ENCODE measurements around the gene CLDN15.

DNA sequence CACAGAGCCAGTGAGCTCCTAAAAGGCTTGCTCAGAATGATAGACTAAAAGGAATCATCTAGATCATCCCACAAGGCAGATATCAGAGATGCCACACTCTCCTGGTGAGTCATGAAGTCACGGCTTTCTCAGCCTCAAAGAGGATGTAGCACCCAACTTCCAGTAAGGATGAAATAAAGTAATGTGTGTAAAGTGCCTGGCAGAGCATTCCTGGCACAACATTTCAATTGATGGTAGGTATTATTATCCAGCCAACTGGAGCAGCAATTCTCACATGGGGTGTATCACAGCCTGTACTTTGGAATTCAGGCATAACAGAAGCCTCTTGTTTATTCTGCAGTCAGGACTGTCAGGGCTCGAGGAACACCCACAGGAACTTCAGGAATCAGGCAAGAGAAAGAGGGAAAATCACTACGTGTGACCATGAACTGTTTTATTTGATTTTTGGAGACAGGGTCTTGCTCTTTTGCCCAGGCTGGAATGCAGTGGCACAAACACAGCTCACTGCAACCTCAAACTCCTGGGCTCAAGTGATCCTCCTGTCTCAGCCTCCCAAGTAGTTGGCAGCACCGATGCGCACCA, 52.3 kb downstream of the CLDN15 start:
- TF ChIP-seq CTCF (IDR thresholded peaks at IDR 0.05; ENCODE audit: insufficient read depth, low read length, poor library complexity, severe bottlenecking) (no peak), EZH2phosphoT487 (conservative IDR thresholded peaks at IDR 0.05; ENCODE audit: low read length) (no peak)
